DMS153 treated with DMSO at 0.1 percent for 48 hours (cell line): ENCODE measurements around the gene PRR23A.
"Not testable (repeated sequence)": the region's sequence is repeated elsewhere in the genome, so short reads cannot be mapped to it uniquely, and the experiment has no call there.

Experiments used
- DNase-seq: peaks from one replicate; lab custom pipeline; 2025; ENCODE audit not compliant: unreplicated experiment; lab: John Stamatoyannopoulos, UW

Gene PRR23A

DNA sequence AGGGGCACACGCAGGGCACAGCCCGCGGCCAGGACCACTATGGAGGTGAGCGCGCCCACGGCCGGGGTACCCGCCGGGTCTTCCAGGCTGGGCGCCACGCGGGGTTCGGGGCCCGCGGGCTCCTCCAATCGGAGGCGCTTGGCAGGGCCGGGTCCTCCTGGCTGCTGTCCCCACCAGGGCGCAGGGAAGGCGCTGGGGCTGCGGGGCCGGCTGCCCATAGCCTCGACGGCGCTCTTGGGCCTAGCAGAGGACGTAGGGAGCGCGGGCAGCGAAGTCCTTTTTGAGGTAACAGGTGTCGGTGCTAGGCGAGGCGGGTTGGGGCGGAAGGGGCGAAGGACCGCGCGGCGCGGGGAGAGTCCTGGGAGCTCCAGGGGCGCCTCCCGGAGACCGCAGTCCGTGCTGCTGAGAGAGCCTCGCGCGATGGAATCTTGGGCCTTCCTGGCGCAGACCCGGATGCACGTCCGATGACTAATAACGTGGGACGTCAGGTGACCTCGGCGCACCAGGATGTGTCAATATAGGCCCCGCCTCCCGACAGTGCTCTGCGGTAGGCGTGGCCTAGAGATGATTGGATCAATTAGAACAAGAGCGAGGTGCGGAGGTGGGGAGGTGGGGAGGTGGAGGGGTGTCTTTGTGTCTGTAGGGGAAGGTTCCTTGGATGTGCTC is at the start of gene PRR23A:
Gene PRR23A (minus strand): TSS at position 218 of the 666 bp plus-strand sequence. CDS start 0 bp downstream, at position 218.
- no peak for DNase-seq

GRCh38 chr3:139052802-139053600 is 46.9 kb upstream of the PRR23A start:
- DNase-seq, result no peak

- DNase-seq, result no peak
These were observed 38.5 kb upstream of the PRR23A start, which contains the start of gene PRR23C for GRCh38 chr3:139044366-139045210. Gene PRR23C (minus strand): TSS chr3:139044892. CDS start chr3:139044620, 272 bp downstream.

DNA sequence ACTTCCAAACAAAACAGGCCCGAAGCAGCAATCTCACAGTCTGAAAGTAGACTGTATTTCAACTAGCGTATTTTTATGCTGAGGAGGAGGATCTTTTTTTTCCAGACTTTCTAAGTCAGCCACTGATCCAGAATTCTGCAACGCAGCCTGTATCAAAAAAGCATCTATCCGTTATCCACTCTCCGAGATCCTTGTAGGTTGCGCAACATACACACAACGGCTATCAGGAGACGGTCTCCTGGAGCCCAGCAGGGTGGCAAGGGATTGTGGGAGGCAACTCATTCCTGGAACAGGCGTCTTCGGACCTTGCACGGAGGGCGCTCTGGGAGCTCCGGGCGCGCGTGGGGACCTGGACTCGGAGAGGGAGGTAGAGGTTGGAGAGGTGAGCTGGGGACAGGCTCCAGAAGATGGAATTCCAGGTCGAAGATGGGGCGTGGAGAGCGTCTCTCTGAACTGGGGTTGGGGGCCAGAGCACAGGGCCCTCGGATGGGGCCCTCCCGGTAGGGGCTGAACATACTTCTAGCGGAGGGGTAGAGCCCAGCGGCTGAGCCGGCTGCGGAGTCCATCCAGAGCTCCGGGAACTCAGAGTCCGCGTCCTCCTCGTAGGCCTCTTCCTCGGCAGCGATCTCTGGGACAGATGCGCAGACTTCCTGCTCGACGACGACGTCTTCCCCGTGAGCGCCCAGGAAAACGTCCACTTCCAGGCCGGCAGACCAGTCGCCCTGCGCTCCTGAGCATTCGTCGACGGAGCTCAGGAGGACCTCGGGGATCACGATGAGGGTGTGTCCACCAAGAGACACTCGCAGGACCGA is 37.7 kb upstream of the PRR23A start:
- no peak for DNase-seq

GRCh38 chr3:139037478-139037877 is 31.4 kb upstream of the PRR23A start:
- no peak for DNase-seq

GRCh38 chr3:139032326-139033002 is 26.4 kb upstream of the PRR23A start:
- no peak for DNase-seq

- not testable (repeated sequence) for DNase-seq
These were observed 24.5 kb upstream of the PRR23A start for GRCh38 chr3:139030576-139030975.

GRCh38 chr3:139024968-139025367 is 18.9 kb upstream of the PRR23A start:
- no peak for DNase-seq

DNA sequence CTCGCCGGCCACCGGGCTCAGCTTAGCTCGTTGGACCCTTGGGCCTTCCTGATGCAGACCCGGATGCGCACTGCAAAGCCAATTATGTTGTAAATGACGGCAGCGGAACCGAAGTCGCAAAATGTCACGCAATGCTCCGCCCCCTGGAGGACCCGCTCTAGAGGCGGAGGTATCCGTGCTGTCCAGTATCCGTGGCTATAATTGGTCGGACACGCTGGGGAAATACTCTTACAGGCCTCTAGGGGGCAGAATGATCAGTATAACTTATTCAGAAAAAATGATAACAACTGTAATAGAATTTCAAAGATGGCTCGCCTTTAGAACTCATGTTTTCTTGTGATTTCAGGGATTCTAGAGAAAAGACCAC is 14.8 kb upstream of the PRR23A start, which contains the start of gene PRR23B:
Gene PRR23B (minus strand): TSS at position 59 of the 367 bp plus-strand sequence. CDS start 265 bp downstream, outside the sequence.
- no peak for DNase-seq

DNA sequence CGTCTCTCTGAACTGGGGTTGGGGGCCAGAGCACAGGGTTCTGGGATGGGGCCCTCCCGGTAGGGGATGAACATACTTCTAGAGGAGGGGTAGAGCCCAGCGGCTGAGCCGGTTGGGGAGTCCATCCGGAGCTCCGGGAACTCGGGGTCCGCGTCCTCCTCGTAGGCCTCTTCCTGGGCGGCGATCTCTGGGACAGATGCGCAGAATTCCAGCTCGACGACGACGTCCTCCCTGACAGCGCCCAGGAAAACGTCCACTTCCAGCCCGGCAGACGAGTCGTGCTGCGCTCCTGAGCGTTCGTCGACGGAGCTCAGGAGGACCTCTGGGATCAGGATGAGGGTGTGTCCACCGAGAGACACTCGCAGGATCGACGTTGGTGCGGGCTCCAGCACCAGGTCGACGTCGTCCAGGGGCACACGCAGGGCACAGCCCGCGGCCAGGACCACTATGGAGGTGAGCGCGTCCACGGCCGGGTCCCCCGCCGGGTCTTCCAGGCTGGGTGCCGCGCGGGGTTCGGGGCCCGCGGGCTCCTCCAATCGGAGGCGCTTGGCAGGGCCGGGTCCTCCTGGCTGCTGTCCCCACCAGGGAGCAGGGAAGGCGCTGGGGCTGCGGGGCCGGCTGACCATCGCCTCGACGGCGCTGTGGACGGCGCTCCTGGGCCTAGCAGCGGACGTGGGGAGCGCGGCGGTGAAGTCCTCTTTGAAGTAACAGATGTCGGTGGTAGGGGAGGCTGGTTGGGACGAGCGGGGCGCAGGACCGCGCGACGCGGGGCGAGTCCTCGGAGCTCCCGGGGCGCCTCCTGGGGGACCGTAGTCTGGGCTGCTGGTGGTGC is 14.2 kb upstream of the PRR23A start:
- DNase-seq, result no peak

DNA sequence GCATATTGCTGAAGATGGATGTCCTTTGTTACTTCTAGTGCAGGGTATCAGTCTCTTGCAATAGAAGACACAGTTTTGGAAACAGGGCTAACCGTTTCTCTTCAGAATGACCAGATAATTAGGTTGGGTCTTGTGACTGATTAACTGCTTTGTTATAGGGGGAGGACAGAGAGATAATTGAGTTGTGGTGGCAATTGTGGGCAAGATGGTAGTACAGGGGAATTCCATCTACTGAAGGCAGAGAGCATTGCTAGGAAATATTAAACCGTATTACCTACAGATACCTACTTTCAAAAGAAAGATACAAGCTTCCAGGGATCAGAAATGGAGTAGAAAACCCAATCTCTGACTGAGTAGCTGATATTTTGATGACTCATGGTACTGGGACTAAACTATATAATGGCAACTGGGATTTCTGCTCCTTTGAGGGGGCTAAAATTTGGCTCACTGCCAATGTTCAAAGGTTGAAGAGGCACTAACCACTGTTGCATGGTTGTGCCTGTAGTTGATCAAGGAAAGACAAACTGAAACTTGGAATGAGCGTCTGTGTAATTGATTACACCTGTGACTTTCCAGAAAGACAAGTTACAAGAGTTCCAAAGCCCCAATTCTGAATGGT is 10.5 kb upstream of the PRR23A start:
- DNase-seq, result no peak

- DNase-seq, result no peak
These were observed 593 bp downstream of the PRR23A start for GRCh38 chr3:139005356-139005993.

DNA sequence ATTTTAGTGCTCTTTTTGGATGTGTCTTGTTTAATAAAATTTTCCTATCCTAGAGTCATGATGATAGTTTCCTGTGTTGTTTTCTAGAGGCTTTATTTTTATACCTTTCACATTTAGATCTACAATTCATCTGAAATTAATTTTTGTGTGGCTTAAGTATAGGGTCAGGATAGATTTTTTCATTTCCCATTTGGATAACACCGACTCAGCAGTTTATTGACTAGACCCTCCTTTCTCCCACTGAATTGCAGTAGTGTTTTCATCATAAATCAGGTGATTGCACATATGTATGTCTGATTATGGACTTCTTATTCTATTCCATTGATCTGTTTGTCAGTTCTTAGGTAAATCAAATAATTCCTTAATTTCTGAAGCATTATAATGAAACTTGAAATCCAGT is 10.4 kb downstream of the PRR23A start:
- no peak for DNase-seq

GRCh38 chr3:138987181-138987580 is 18.9 kb downstream of the PRR23A start:
- DNase-seq, result no peak

GRCh38 chr3:138985932-138986331 is 20.1 kb downstream of the PRR23A start:
- no peak for DNase-seq

DNA sequence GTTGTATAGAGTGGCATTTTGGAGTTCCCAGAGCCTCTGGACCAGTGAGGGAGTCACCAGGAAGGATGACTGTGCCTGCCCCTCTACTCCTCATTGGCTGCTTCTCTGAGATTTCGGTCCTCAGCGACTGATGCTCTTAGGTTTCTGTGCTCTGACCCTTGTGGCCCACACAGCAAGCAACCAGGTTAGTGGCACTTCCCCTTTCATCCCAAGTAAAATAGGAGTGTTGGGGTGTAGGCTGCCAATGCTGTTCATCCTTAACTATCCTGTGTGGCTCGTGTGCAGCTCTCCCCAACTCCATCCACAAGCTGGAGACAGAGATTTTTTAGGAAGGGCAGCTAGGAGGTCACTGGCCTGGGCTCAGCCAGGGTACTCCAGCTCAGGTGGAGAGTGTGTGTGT is 21.3 kb downstream of the PRR23A start:
- DNase-seq, result no peak

- no peak for DNase-seq
These were observed 30.0 kb downstream of the PRR23A start for GRCh38 chr3:138976047-138976446.

- no peak for DNase-seq
These were observed 30.7 kb downstream of the PRR23A start for GRCh38 chr3:138975351-138975750.
